GM19099 (cell line): ENCODE measurements around the gene ARL5C.

Experiments used
- POLR2A ChIP-seq: IDR thresholded peaks from 3 replicates; pipeline ENCODE4 v1.6.1; 2011; ENCODE audit warnings: low read depth; ENCODE audit not compliant: insufficient read length; ENCODE audit errors: extremely low read depth

ARL5C gene, protein sequence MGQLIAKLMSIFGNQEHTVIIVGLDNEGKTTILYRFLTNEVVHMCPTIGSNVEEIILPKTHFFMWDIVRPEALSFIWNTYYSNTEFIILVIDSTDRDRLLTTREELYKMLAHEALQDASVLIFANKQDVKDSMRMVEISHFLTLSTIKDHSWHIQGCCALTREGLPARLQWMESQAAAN

DNA sequence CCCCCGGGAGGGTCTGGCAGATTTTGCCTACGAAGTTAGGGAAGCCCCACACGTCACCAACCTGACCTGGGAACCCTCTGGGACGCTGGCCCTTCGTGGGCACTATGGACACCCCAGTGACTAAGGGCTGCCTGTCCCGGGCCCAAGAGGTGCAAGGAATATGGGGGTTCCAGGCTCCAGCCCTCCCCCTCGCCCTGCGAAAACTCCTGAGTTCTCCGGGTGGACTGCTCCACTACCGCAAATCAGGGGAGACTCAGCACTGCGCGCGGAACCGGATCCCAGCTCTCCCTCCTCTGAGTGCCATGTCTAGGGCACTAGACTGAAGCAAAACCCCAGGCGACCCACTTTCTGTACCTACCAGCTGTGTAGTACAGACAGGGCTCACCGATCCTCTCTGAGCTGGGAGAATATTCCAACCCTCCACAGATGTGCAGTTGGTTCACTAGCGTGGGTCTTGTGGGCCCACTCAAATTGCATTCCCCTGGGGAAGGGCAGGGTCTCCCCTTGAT is at the start of gene ARL5C:
ARL5C (minus strand) TSS at position 321 of the 509 bp plus-strand sequence. CDS start 401 bp downstream, outside the sequence.
- no peak for TF ChIP-seq POLR2A

DNA sequence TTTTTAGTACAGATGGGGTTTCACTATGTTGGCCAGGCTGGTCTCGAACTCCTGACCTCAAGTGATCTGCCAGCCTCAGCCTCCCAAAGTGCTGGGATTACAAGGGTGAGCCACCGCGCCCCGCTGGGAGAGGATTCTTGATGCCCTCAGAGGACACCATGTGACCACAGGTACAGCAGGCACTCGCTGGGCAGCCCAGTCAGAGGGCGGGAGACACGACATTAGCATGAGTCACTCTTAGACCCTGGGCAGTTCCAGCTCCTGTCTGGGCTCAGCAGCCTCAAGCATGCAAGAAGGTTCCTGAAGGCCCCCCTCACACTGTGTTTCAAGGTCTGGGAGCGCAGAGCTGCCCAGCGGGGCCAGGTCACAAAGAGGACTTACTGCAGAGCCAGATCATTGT is 47.9 kb upstream of the ARL5C start:
- TF ChIP-seq POLR2A: no peak

DNA sequence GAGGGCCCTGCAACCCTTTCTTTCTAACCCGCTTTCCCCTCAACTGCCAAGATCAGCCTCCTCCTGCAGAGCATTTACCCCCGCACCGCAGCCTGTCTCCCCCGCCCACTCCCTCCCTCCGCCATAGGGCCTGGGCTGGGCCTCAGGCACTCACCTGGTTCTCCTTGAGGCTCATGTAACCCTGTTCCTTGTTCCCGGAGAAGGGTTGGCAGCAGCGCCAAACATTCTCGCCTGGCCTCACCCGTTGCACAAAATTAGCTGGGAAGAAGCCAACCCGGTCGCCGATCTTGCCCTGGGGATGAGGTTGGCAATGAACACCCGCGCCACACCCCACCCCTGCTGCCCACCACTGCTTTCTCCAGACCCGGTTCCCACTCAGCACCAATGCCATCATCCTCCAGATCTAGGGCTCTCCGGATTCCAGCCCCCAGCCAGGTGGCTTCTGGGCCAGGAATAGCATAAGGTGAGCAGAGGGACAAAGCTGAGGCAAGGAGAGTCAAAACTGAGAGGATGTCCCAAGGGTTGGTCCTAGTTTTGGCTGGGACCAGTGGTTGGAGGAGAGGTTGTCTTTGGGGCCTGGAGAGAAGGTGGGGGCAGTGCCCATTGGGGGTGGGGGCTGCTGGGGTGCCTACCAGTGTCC is 47.0 kb upstream of the ARL5C start:
- no peak for TF ChIP-seq POLR2A

DNA sequence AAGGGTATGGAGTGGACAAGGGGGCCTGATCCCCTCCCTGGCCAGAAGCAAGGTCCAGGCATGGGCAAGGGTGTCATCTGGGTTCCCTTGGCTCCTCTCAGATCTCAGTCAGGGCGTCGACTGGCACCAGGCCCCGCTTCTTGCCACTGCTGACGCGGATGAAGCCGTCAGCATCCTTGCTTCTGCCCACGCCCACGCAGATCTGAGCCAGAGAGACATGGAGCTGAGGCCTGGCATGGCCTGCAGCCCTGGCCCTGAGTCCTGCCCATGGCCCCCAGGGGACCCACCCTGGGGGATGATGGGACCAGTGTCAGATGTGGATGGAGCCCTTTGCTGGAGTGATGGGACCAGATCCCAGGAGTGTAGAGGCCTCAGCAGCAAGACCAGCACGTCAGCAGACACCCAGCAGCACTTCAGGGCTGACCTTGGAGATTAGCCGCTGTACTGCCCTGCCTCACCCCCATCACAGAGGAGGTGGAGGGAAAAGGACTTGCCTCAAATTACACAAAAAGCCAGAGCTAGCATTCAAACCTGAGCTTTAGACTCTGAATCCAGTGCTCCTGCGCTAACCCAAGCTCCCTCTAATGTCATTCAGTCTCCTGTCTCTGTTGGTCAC is 46.3 kb upstream of the ARL5C start:
- TF ChIP-seq POLR2A: no peak

DNA sequence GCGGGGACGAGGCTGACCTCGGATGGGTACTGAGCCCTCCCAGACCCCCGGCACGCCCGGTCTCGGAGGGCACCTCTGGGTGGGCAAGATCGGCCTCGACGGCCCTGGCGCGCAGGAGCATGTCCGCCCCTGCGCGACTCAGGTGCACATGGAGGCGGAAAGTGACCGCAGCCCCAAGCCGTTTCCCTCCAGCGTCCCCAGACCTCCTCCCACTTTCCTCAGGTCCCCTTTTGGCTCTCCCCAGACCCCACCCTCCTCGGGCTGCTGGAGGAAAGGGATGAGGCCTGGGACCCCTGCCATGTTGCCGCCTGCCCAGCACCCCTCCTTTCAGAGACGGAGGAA is 44.1 kb upstream of the ARL5C start:
- TF ChIP-seq POLR2A: no peak

DNA sequence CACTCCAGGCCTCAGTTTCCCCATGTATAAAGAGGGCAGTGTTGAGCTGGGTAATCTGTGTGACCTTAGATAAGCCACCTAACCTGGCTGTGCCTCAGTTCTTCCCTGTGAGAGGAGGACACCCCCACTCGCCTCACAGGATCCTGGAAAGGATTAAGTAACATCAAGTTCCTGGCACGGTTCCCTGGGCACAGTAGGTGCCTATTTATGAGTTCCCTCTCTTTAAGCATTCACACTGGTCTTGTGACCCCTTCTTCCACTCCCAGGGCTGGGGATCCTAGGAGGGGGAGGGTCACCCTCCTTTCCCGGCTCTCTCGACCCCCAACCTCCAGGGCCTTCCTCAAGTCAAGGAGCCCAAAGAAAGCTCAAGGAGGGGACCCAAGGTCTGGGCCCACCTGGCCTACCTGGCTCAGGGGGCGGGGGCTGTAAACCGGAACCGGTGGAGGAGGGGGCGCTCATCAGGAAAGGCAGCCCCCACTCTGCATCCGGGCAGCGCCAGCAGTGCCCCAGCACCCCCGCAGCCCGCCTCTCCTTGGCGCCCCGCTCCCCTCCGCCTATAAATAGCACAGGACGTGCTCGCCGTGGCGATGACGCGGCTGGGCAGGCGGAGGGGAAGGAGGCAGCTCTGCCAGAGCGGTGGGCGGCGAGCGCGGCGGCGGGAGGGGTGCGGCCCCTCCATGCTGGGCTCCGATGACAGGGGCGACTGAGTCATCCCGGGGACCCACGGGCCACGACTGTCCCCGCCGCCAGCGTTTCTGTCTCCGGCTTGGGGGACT is 43.5 kb upstream of the ARL5C start:
- TF ChIP-seq POLR2A: no peak

DNA sequence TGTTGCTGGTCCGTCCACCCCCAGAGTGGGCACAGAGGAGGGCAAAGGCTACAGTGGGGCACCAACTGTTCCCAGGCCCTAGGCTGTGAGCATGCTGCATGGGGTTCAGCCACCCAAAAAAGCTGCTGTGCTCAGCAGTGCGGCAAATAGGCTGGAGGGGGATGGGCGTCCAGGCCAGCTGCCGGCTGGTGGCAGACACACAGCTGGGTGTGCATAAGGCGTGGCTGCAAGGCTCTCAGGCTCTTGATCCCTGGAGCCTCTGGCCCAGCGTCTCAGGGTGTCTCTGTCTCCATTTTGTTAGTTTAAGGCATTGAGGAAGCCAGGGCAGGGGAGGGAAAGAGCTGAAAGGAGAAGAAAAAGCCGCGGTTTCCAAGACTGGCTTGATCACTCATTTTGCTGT is 42.9 kb upstream of the ARL5C start:
- TF ChIP-seq POLR2A: peak; percentile 23

DNA sequence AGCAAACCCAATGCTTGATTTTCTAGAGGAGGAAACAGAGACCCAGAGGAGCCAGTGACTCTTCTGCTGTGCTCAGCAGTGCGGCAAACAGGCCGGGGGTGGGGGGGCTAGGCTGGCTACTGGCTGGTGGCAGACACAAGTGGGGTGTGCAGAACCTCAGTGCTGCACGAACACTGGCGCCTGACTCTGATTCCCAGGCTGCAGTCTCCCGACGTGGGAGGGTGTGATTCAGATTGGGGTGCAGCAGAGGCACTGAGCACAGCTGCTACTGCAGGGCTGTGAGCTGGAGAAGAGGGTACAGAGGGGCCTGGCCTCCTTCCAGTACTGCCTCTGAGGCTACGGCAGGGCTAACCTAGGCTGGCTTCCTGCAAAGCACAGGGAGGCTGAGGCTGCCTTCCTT is 42.2 kb upstream of the ARL5C start:
- no peak for TF ChIP-seq POLR2A

DNA sequence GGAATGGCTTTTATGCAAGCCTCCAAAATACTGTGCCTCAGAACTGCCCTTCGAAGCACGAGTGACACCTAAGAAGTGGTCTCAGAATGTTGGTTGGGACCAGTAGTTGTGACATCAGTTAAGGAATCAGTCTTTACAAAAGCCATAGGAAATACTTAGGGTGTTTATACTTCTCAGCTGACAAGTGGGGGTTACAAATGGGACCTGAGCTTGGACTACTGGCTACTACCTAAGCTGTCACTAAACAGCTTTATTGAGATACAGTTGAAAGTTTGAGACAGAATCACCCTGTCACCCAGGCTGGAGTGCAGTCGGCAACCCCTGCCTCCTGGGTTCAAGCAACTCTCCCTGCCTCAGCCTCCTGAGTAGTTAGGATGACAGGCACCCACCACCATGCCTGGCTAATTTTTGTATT is 39.2 kb upstream of the ARL5C start:
- TF ChIP-seq POLR2A: no peak

DNA sequence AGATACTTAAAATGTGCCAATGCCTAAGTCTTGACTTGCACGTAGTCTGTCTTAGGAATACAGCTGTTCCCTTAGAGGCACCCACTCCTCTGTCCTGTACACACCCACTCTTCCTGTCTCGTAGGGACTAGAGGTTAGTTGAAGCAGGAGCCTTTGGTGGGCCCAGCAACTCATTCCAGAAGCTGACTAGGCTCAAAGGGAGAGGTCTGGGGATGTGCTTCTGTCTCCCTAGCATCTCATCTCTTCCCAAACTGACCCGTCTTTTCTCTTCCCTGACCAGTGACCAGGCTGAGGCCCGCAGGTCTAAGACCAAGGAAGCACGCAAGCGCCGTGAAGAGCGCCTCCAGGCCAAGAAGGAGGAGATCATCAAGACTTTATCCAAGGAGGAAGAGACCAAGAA is 38.3 kb upstream of the ARL5C start:
- no peak for TF ChIP-seq POLR2A

DNA sequence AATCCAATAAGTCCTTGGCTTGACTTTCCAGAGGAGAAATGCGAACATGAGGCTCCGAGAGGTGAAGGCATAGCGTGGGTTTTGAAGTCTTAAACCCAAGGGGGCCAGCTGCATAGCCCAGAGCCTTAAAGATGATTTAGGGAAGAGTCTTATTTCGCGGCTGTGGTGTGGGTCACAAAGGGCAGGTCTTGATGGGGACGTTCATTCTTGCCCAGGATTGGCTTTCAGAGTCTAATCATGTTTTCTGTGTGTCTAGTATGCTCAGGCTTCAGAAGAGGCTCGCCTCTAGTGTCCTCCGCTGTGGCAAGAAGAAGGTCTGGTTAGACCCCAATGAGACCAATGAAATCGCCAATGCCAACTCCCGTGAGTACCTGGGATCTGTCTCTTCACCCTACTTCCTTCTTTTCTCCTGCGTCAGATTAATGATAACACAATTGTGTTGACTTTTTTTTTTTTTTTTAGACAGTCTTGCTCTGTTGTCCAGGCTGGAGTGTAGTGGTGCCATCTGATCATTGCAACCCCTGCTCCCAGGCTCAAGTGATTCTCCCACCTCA is 35.1 kb upstream of the ARL5C start:
- TF ChIP-seq POLR2A: peak; percentile 22

DNA sequence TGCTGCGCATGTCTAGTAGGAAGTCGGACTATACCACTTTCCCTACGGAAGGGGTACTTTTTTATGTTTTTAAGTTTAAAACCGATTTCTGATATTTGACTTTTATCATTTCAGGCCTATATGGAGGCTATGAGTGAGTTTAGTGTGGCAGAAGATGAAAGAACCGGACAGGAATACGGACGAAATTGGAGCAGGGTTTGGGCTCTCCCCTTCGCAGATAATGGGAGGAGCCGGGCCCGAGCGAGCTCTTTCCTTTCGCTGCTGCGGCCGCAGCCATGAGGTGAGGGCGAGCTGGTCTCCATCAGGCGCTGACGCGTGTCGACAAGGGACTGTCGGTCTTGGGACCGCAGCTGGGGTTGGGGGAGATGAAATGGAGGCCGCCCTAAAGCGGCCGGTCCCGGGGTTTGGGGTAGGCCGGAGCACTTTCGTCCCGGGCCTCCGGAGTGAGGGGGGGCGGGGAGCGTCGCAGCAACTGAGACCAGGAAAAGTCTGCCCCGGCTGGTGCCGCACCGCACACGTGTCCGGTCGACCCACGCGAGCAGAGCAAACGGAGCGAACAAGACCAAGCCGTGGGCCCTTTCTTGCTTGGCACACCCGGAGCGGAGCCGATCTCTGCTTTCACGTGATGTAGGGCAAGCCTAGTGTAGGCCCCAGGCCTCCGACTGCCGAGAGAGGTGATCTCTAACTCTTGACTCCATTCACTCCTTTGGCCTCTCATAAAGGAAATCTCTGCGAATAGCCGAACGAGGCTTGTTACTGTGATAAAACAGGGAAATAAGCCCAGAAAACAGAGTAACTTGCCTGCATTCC is 34.3 kb upstream of the ARL5C start, which contains the start of gene RPL19:
RPL19 (plus strand) TSS at position 214 of the 810 bp plus-strand sequence; CDS start at position 276, 62 bp downstream.
- peak; percentile 98 for TF ChIP-seq POLR2A

DNA sequence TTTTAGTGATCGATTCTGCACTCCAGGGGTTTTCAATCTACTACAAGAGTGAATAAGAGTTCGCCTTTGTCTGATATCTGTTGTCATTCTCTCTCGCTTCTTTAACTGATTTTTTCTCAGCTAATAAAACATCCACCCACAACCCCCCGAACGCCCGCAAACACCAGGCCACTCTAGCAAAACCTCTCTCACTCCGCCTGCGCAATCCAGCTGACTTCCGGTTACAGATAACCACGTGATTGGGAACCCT is 33.8 kb upstream of the ARL5C start:
- TF ChIP-seq POLR2A: peak; percentile 68

DNA sequence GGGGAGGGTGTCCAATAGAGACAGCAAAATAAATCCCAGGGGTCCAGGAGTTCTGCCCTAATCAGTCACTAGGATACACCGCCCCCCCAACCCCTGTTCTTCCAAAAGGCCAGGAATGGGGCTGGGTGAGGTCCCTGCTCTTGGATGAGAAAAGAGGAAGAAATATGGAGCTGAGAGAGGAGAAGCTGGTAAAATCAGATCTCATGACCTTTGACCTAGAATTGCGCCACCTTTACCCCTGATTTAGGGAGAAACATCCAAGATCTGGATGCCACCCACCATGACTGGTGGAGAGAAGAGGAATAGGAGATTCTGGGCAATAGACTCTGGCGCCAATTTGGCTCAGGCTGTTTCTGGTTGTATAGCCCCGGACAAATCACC is 32.2 kb upstream of the ARL5C start:
- TF ChIP-seq POLR2A: no peak
